Measurements from ENCODE around the gene DENND5B.

DNA sequence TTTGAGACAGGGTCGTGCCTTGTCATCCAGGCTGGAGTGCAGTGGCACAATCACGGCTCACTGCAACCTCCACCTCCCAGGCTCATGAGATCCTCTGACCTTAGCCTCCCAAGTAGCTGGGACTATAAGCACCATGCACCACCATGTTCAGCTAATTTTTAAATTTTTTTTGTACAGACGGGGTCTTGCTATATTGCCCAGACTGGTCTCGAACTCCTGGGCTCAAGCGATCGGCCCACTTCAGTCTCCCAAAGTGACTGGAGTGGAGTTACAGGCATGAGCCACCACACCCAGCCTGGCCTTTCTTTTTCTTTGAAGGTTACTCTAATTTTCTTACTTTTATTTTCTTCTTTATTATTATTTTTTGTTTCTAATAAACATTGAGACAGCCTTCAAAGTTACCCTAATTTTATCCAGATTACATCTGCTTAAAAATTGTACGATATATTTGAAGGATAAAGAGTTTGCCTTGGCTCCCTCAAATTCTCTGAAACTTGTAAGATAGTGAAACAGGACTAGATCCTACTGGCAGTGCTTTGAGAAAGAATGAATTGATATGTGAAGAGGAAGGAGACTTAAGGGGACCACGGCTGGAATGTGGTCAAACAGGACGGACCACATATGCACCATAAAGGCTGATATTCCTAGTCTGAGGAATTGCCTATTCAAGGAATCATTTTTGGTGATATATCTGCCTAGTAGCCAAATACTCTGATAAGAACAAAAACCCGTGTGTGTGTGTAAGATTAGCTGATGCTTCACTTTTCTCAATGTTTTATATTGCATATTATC lies 250.9 kb downstream of the DENND5B start:
- no peak for TF ChIP-seq POLR2AphosphoS5 (IDR thresholded peaks at IDR 0.05; ENCODE audit: low read depth, low read length)
- TF ChIP-seq, protein P1, sequence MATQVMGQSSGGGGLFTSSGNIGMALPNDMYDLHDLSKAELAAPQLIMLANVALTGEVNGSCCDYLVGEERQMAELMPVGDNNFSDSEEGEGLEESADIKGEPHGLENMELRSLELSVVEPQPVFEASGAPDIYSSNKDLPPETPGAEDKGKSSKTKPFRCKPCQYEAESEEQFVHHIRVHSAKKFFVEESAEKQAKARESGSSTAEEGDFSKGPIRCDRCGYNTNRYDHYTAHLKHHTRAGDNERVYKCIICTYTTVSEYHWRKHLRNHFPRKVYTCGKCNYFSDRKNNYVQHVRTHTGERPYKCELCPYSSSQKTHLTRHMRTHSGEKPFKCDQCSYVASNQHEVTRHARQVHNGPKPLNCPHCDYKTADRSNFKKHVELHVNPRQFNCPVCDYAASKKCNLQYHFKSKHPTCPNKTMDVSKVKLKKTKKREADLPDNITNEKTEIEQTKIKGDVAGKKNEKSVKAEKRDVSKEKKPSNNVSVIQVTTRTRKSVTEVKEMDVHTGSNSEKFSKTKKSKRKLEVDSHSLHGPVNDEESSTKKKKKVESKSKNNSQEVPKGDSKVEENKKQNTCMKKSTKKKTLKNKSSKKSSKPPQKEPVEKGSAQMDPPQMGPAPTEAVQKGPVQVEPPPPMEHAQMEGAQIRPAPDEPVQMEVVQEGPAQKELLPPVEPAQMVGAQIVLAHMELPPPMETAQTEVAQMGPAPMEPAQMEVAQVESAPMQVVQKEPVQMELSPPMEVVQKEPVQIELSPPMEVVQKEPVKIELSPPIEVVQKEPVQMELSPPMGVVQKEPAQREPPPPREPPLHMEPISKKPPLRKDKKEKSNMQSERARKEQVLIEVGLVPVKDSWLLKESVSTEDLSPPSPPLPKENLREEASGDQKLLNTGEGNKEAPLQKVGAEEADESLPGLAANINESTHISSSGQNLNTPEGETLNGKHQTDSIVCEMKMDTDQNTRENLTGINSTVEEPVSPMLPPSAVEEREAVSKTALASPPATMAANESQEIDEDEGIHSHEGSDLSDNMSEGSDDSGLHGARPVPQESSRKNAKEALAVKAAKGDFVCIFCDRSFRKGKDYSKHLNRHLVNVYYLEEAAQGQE (IDR thresholded peaks at IDR 0.05; ENCODE audit: insufficient read depth in 1 of 2, low read depth in 2 of 2, low read length in 2 of 2): no peak
- no peak for TF ChIP-seq TAF1 (IDR thresholded peaks at IDR 0.05; ENCODE audit: borderline replicate concordance, insufficient read depth, low read length)

All from PFSK-1 (cell line).